ENCODE data around the gene CHST2. TPM values are rescaled to one million over a fixed set of nuclear protein-coding genes. Genes with fewer than 3 reads are reported as not detected.

Gene CHST2
- total and polyA plus RNA-seq, 4 donors: 4.1 to 53.3 (median 18.4) TPM

GRCh38 chr3:143124601-143125520, 5.3 kb downstream of the CHST2 start:
- Histone ChIP-seq H3K9ac (ENCODE audit: insufficient read depth in 1 of 2, low read length in 2 of 2) (peak overlapping the region; percentile 48 to 84), H3K4me1 (ENCODE audit: control insufficient read depth in 5 of 5, insufficient read depth in 5 of 5, low read length in 5 of 5) (peaks cover 0 to 54% (median 11%) of the 10 kb centered on the region in 5 donors), H3K9me3 (ENCODE audit: control insufficient read depth in 4 of 4, insufficient read depth in 3 of 4, low read length in 3 of 4) (no peaks in the 10 kb centered on the region), H3K36me3 (ENCODE audit: control insufficient read depth in 4 of 4, insufficient read depth in 4 of 4, low read length in 4 of 4) (peaks cover 0 to 70% (median 21%) of the 10 kb centered on the region in 4 donors), H3K27ac (ENCODE audit: low read depth in 1 of 2, low read length in 1 of 2) (no peak overlapping the region), H3K4me3 (no peak overlapping the region), H3K27me3 (ENCODE audit: control insufficient read depth in 3 of 3, insufficient read depth in 3 of 3, low read length in 2 of 3) (no peaks in the 10 kb centered on the region)
- WGBS, 2 donors: 49 to 72% methylated on average over 9 of the region's 9 CpGs
- DNase-seq (peak; percentile 65 to 95 (median 94)), ATAC-seq (ENCODE audit: insufficient read depth, low FRiP score) (no peak)
- no peak for TF ChIP-seq CTCF (IDR thresholded peaks at IDR 0.05; ENCODE audit: control extremely low read depth, extremely low read depth)

- H3K27ac ChIP-seq (ENCODE audit: low read depth in 1 of 2, low read length in 1 of 2): peak overlapping the region in 1 of 2 donors; percentile 4
- ATAC-seq (ENCODE audit: insufficient read depth, low FRiP score): no peak
- H3K4me1 ChIP-seq (ENCODE audit: control insufficient read depth in 5 of 5, insufficient read depth in 5 of 5, low read length in 5 of 5): peaks cover 0 to 45% (median 3%) of the 10 kb centered on the region in 5 donors
- WGBS, 2 donors: 91 to 94% methylated on average over 3 of the region's 3 CpGs
- no peaks in the 10 kb centered on the region for H3K27me3 ChIP-seq (ENCODE audit: control insufficient read depth in 3 of 3, insufficient read depth in 3 of 3, low read length in 2 of 3)
- peaks cover 0 to 51% (median 23%) of the 10 kb centered on the region in 4 donors for H3K36me3 ChIP-seq (ENCODE audit: control insufficient read depth in 4 of 4, insufficient read depth in 4 of 4, low read length in 4 of 4)
- TF ChIP-seq CTCF (IDR thresholded peaks at IDR 0.05; ENCODE audit: control extremely low read depth, extremely low read depth): no peak
- H3K9me3 ChIP-seq (ENCODE audit: control insufficient read depth in 4 of 4, insufficient read depth in 3 of 4, low read length in 3 of 4): no peaks in the 10 kb centered on the region
- no peak overlapping the region for H3K9ac ChIP-seq (ENCODE audit: insufficient read depth in 1 of 2, low read length in 2 of 2)
- no peak overlapping the region for H3K4me3 ChIP-seq
- no peak for DNase-seq
These were observed 8.2 kb downstream of the CHST2 start for GRCh38 chr3:143127801-143128200.

GRCh38 chr3:143128227-143128955, 8.8 kb downstream of the CHST2 start:
- Histone ChIP-seq H3K27me3 (ENCODE audit: control insufficient read depth in 3 of 3, insufficient read depth in 3 of 3, low read length in 2 of 3) (no peaks in the 10 kb centered on the region), H3K9ac (ENCODE audit: insufficient read depth in 1 of 2, low read length in 2 of 2) (no peak overlapping the region), H3K4me3 (no peak overlapping the region), H3K36me3 (ENCODE audit: control insufficient read depth in 4 of 4, insufficient read depth in 4 of 4, low read length in 4 of 4) (peaks cover 0 to 47% (median 20%) of the 10 kb centered on the region in 4 donors), H3K9me3 (ENCODE audit: control insufficient read depth in 4 of 4, insufficient read depth in 3 of 4, low read length in 3 of 4) (peaks cover 0 to 2% (median 0%) of the 10 kb centered on the region in 4 donors), H3K4me1 (ENCODE audit: control insufficient read depth in 5 of 5, insufficient read depth in 5 of 5, low read length in 5 of 5) (peaks cover 0 to 45% (median 3%) of the 10 kb centered on the region in 5 donors), H3K27ac (ENCODE audit: low read depth in 1 of 2, low read length in 1 of 2) (no peak overlapping the region)
- 56 to 68% methylated on average over 5 of the region's 5 CpGs for WGBS, 2 donors
- no peak for TF ChIP-seq CTCF (IDR thresholded peaks at IDR 0.05; ENCODE audit: control extremely low read depth, extremely low read depth)
- ATAC-seq (ENCODE audit: insufficient read depth, low FRiP score) (no peak), DNase-seq (peak in 2 of 3 donors; percentile 54 to 58)
